Activated naive CD4-positive, alpha-beta T cell treated with anti-CD3 and anti-CD28 coated beads for 36 hours (primary cell): ENCODE measurements around the gene WDR35. TPM values are rescaled to one million over a fixed set of nuclear protein-coding genes. Genes with fewer than 3 reads are reported as not detected.
"Not testable (repeated sequence)": the region's sequence is repeated elsewhere in the genome, so short reads cannot be mapped to it uniquely, and the experiment has no call there.

ENCODE experiments used
- CTCF ChIA-PET: fragments of 350-600 bp; sonication (Branson Sonifier 250); formaldehyde crosslinking; loops from one replicate; lab custom pipeline; 2021; ENCODE audit warnings: antibody characterized with exemption; lab: Charles Lee
- DNase-seq: peaks from one replicate; pipeline ENCODE4 v3.0.0-alpha.2; 2020
- H3K27ac Mint-ChIP-seq: one replicate; pipeline ENCODE4 v1.8.0; 2021; ENCODE audit warnings: mild to moderate bottlenecking, mixed read lengths
- H3K27me3 Mint-ChIP-seq: one replicate; pipeline ENCODE4 v1.8.0; 2021; ENCODE audit warnings: low read depth, mixed read lengths
- H3K36me3 Mint-ChIP-seq: one replicate; pipeline ENCODE4 v1.8.0; 2021; ENCODE audit warnings: low read depth, mixed read lengths
- H3K4me1 Mint-ChIP-seq: one replicate; pipeline ENCODE4 v1.8.0; 2021; ENCODE audit warnings: low read depth, mixed read lengths
- H3K4me3 Mint-ChIP-seq: one replicate; pipeline ENCODE4 v1.8.0; 2021; ENCODE audit warnings: mild to moderate bottlenecking, moderate library complexity, mixed read lengths
- H3K9me3 Mint-ChIP-seq: one replicate; pipeline ENCODE4 v1.8.0; 2021; ENCODE audit warnings: mixed read lengths
- intact Hi-C: fragments of 100-400 bp; cut with micrococcal nuclease; formaldehyde crosslinking; loops from one replicate; pipeline ENCODE4 v1.15.1; 2023
- total RNA-seq, 2 experiments: library from RNA; stranded (reverse); gene quantifications; one replicate each; pipeline ENCODE4 v1.2.3, GENCODE V29; 2021

WDR35 gene
- total RNA-seq, 2 experiments from 2014 or later = 4.3 to 4.4 TPM

- Mint-ChIP-seq H3K27me3 (no peaks in the 10 kb centered on the region), H3K4me1 (peaks cover 6% of the 10 kb centered on the region), H3K4me3 (no peak overlapping the region), H3K9me3 (no peaks in the 10 kb centered on the region), H3K36me3 (peaks cover 1% of the 10 kb centered on the region), H3K27ac (no peak overlapping the region)
- CTCF ChIA-PET = no interaction called here
- DNase-seq = no peak
- intact Hi-C loops = no loop called here
These were observed 104.1 kb downstream of the WDR35 start for GRCh38 chr2:19885791-19886190.

GRCh38 chr2:19883971-19884720 is 105.8 kb downstream of the WDR35 start:
- CTCF ChIA-PET = interaction anchor here (0.6 kb wide), 1 partner anchor 14 kb away, joined by 3 read pairs; no protein-coding TSS in a partner anchor
- no peaks in the 10 kb centered on the region for H3K27me3 Mint-ChIP-seq
- intact Hi-C loops = no loop called here
- no peaks in the 10 kb centered on the region for H3K9me3 Mint-ChIP-seq
- DNase-seq = no peak
- no peak overlapping the region for H3K4me3 Mint-ChIP-seq
- peaks cover 2% of the 10 kb centered on the region for H3K4me1 Mint-ChIP-seq
- no peak overlapping the region for H3K27ac Mint-ChIP-seq
- peaks cover 4% of the 10 kb centered on the region for H3K36me3 Mint-ChIP-seq

- CTCF ChIA-PET = interaction anchor here (0.6 kb wide), 1 partner anchor 10 kb away, joined by 5 read pairs; no protein-coding TSS in a partner anchor
- no peak overlapping the region for H3K4me3 Mint-ChIP-seq
- H3K27ac Mint-ChIP-seq = no peak overlapping the region
- peaks cover 4% of the 10 kb centered on the region for H3K36me3 Mint-ChIP-seq
- H3K4me1 Mint-ChIP-seq = no peaks in the 10 kb centered on the region
- no peaks in the 10 kb centered on the region for H3K27me3 Mint-ChIP-seq
- no peaks in the 10 kb centered on the region for H3K9me3 Mint-ChIP-seq
- DNase-seq = no peak
- intact Hi-C loops = no loop called here
These were observed 106.4 kb downstream of the WDR35 start for GRCh38 chr2:19883486-19883885.

GRCh38 chr2:19882286-19882685 is 107.6 kb downstream of the WDR35 start:
- Mint-ChIP-seq H3K4me3 (no peak overlapping the region), H3K27ac (no peak overlapping the region), H3K9me3 (no peaks in the 10 kb centered on the region), H3K27me3 (no peaks in the 10 kb centered on the region), H3K4me1 (no peaks in the 10 kb centered on the region), H3K36me3 (peaks cover 4% of the 10 kb centered on the region)
- no peak for DNase-seq
- CTCF ChIA-PET = no interaction called here
- intact Hi-C loops = no loop called here

GRCh38 chr2:19881908-19882265 is 108.0 kb downstream of the WDR35 start:
- no peaks in the 10 kb centered on the region for H3K4me1 Mint-ChIP-seq
- intact Hi-C loops = no loop called here
- H3K4me3 Mint-ChIP-seq = no peak overlapping the region

GRCh38 chr2:19881221-19881907 is 108.5 kb downstream of the WDR35 start:
- Mint-ChIP-seq H3K27me3 (no peaks in the 10 kb centered on the region), H3K4me3 (no peak overlapping the region), H3K9me3 (no peaks in the 10 kb centered on the region), H3K27ac (no peak overlapping the region), H3K4me1 (no peaks in the 10 kb centered on the region), H3K36me3 (peaks cover 4% of the 10 kb centered on the region)
- intact Hi-C loops = no loop called here
- no peak for DNase-seq
- CTCF ChIA-PET = no interaction called here

More at GRCh38 chr2:19881908-19882265, 108.0 kb downstream of the WDR35 start:
- no peak for DNase-seq
- CTCF ChIA-PET = no interaction called here
- Mint-ChIP-seq H3K27me3 (no peaks in the 10 kb centered on the region), H3K9me3 (no peaks in the 10 kb centered on the region), H3K27ac (no peak overlapping the region), H3K36me3 (peaks cover 4% of the 10 kb centered on the region)

GRCh38 chr2:19880191-19880590 is 109.7 kb downstream of the WDR35 start:
- H3K36me3 Mint-ChIP-seq, H3K4me1 Mint-ChIP-seq, H3K4me3 Mint-ChIP-seq, H3K27ac Mint-ChIP-seq, CTCF ChIA-PET, H3K9me3 Mint-ChIP-seq, intact Hi-C loops, DNase-seq, H3K27me3 Mint-ChIP-seq: not testable (repeated sequence)

- intact Hi-C loops = no loop called here
- Mint-ChIP-seq H3K27ac (no peak overlapping the region), H3K27me3 (no peaks in the 10 kb centered on the region), H3K4me1 (no peaks in the 10 kb centered on the region), H3K4me3 (no peak overlapping the region), H3K9me3 (no peaks in the 10 kb centered on the region), H3K36me3 (peaks cover 4% of the 10 kb centered on the region)
- no peak for DNase-seq
- CTCF ChIA-PET = interaction anchor here (1.0 to 1.4 kb wide), 2 partner anchors 12 to 136 kb away, joined by 3 read pairs; no protein-coding TSS in a partner anchor
These were observed 110.8 kb downstream of the WDR35 start for GRCh38 chr2:19879120-19879519.

- no peaks in the 10 kb centered on the region for H3K27me3 Mint-ChIP-seq
- intact Hi-C loops = no loop called here
- no peak overlapping the region for H3K27ac Mint-ChIP-seq
- H3K36me3 Mint-ChIP-seq = peaks cover 4% of the 10 kb centered on the region
- H3K9me3 Mint-ChIP-seq = no peaks in the 10 kb centered on the region
- CTCF ChIA-PET = interaction anchor here (1.0 to 1.4 kb wide), 2 partner anchors 12 to 137 kb away, joined by 3 read pairs; no protein-coding TSS in a partner anchor
- no peak for DNase-seq
- H3K4me1 Mint-ChIP-seq = no peaks in the 10 kb centered on the region
- H3K4me3 Mint-ChIP-seq = no peak overlapping the region
These were observed 111.4 kb downstream of the WDR35 start for GRCh38 chr2:19878268-19879046.

GRCh38 chr2:19876751-19877150 is 113.2 kb downstream of the WDR35 start:
- H3K27me3 Mint-ChIP-seq = no peaks in the 10 kb centered on the region
- H3K9me3 Mint-ChIP-seq = no peaks in the 10 kb centered on the region
- H3K4me3 Mint-ChIP-seq = no peak overlapping the region
- intact Hi-C loops = no loop called here
- DNase-seq = no peak
- no peaks in the 10 kb centered on the region for H3K4me1 Mint-ChIP-seq
- no peak overlapping the region for H3K27ac Mint-ChIP-seq
- H3K36me3 Mint-ChIP-seq = peaks cover 3% of the 10 kb centered on the region
- CTCF ChIA-PET = no interaction called here

- no peaks in the 10 kb centered on the region for H3K9me3 Mint-ChIP-seq
- H3K36me3 Mint-ChIP-seq = peaks cover 3% of the 10 kb centered on the region
- no peak overlapping the region for H3K27ac Mint-ChIP-seq
- CTCF ChIA-PET = interaction anchor here (1.6 kb wide), 1 partner anchor 10 kb away, joined by 3 read pairs; no protein-coding TSS in a partner anchor
- H3K27me3 Mint-ChIP-seq = no peaks in the 10 kb centered on the region
- DNase-seq = no peak
- H3K4me1 Mint-ChIP-seq = no peaks in the 10 kb centered on the region
- no peak overlapping the region for H3K4me3 Mint-ChIP-seq
- intact Hi-C loops = no loop called here
These were observed 114.6 kb downstream of the WDR35 start for GRCh38 chr2:19875280-19875679.

- Mint-ChIP-seq H3K27ac (no peak overlapping the region), H3K27me3 (no peaks in the 10 kb centered on the region), H3K36me3 (peaks cover 3% of the 10 kb centered on the region), H3K9me3 (no peaks in the 10 kb centered on the region), H3K4me1 (peaks cover 5% of the 10 kb centered on the region), H3K4me3 (no peak overlapping the region)
- intact Hi-C loops = no loop called here
- CTCF ChIA-PET = interaction anchor here (1.6 kb wide), 1 partner anchor 10 kb away, joined by 3 read pairs; no protein-coding TSS in a partner anchor
- no peak for DNase-seq
These were observed 115.2 kb downstream of the WDR35 start for GRCh38 chr2:19874726-19875125.
